GM19395 (cell line): Measurements from ENCODE around the gene USP50.
"Not testable (repeated sequence)": the region's sequence is repeated elsewhere in the genome, so short reads cannot be mapped to it uniquely, and the experiment has no call there.

Source experiments
- ATAC-seq: cut with Tn5 transposase; IDR thresholded peaks from one replicate; pipeline ENCODE4 v1.9.1; 2021; ENCODE audit warnings: mild to moderate bottlenecking, moderate library complexity; ENCODE audit not compliant: unreplicated experiment

The USP50 gene

GRCh38 chr15:50546566-50546965 lies at the start of gene USP50:
Gene USP50 (minus strand): TSS chr15:50546666. CDS start chr15:50546525, 141 bp downstream.
- ATAC-seq, result no peak

- no peak for ATAC-seq
These were observed 47.8 kb upstream of the USP50 start for GRCh38 chr15:50594311-50594710.

GRCh38 chr15:50593761-50594160 lies 47.3 kb upstream of the USP50 start:
- ATAC-seq, result no peak

- ATAC-seq, result no peak
These were observed 43.8 kb upstream of the USP50 start for GRCh38 chr15:50590288-50590687.

GRCh38 chr15:50577492-50577891 lies 31.0 kb upstream of the USP50 start:
- no peak for ATAC-seq

GRCh38 chr15:50576166-50576565 lies 29.7 kb upstream of the USP50 start:
- ATAC-seq, result no peak

- ATAC-seq, result not testable (repeated sequence)
These were observed 27.4 kb upstream of the USP50 start for GRCh38 chr15:50573842-50574241.

GRCh38 chr15:50563756-50564155 lies 17.3 kb upstream of the USP50 start:
- no peak for ATAC-seq

GRCh38 chr15:50562735-50563640 lies 16.5 kb upstream of the USP50 start:
- no peak for ATAC-seq

GRCh38 chr15:50558012-50558411 lies 11.5 kb upstream of the USP50 start:
- ATAC-seq, result no peak

GRCh38 chr15:50556642-50557371 lies 10.3 kb upstream of the USP50 start:
- no peak for ATAC-seq

GRCh38 chr15:50552238-50552637 lies 5.8 kb upstream of the USP50 start:
- ATAC-seq, result no peak

- no peak for ATAC-seq
These were observed 2.9 kb upstream of the USP50 start for GRCh38 chr15:50549326-50549725.

- ATAC-seq, result no peak
These were observed 2.1 kb downstream of the USP50 start for GRCh38 chr15:50544368-50544767.

- no peak for ATAC-seq
These were observed 2.9 kb downstream of the USP50 start for GRCh38 chr15:50543556-50543955.

- no peak for ATAC-seq
These were observed 3.6 kb downstream of the USP50 start for GRCh38 chr15:50542887-50543210.

- no peak for ATAC-seq
These were observed 14.7 kb downstream of the USP50 start for GRCh38 chr15:50531766-50532165.

- ATAC-seq, result no peak
These were observed 15.3 kb downstream of the USP50 start for GRCh38 chr15:50531163-50531562.

GRCh38 chr15:50523851-50524251 lies 22.6 kb downstream of the USP50 start:
- ATAC-seq, result no peak

- ATAC-seq, result no peak
These were observed 26.6 kb downstream of the USP50 start for GRCh38 chr15:50519740-50520425.

- no peak for ATAC-seq
These were observed 33.5 kb downstream of the USP50 start for GRCh38 chr15:50513001-50513400.

- ATAC-seq, result no peak
These were observed 40.3 kb downstream of the USP50 start for GRCh38 chr15:50506121-50506520.
